IPS-11a (cell line): ENCODE measurements around the gene CYP26C1.
"Not testable (repeated sequence)": the region's sequence is repeated elsewhere in the genome, so short reads cannot be mapped to it uniquely, and the experiment has no call there.

Source experiments
- H3K4me3 ChIP-seq: one replicate; pipeline ENCODE4 v1.5.1; 2013; ENCODE audit warnings: low read depth, low read length, control low read depth

The CYP26C1 gene

GRCh38 chr10:93075369-93076221 is 15.0 kb downstream of the CYP26C1 start:
- H3K4me3 ChIP-seq = peak overlapping the region; percentile 69

GRCh38 chr10:93076871-93077270 is 16.3 kb downstream of the CYP26C1 start:
- no peak overlapping the region for H3K4me3 ChIP-seq

GRCh38 chr10:93077860-93078337 is 17.3 kb downstream of the CYP26C1 start:
- H3K4me3 ChIP-seq = no peak overlapping the region

- H3K4me3 ChIP-seq = no peak overlapping the region
These were observed 19.2 kb downstream of the CYP26C1 start for GRCh38 chr10:93079663-93080349.

- H3K4me3 ChIP-seq = no peak overlapping the region
These were observed 19.9 kb downstream of the CYP26C1 start for GRCh38 chr10:93080350-93081046.

GRCh38 chr10:93081318-93081717 is 20.7 kb downstream of the CYP26C1 start:
- no peak overlapping the region for H3K4me3 ChIP-seq

- H3K4me3 ChIP-seq = no peak overlapping the region
These were observed 21.2 kb downstream of the CYP26C1 start for GRCh38 chr10:93081834-93082233.

GRCh38 chr10:93083743-93084539 is 23.3 kb downstream of the CYP26C1 start:
- no peak overlapping the region for H3K4me3 ChIP-seq

- no peak overlapping the region for H3K4me3 ChIP-seq
These were observed 24.8 kb downstream of the CYP26C1 start for GRCh38 chr10:93085272-93085859.

- no peak overlapping the region for H3K4me3 ChIP-seq
These were observed 25.7 kb downstream of the CYP26C1 start for GRCh38 chr10:93086289-93086688.

GRCh38 chr10:93087846-93088245 is 27.2 kb downstream of the CYP26C1 start:
- H3K4me3 ChIP-seq = no peak overlapping the region

GRCh38 chr10:93088466-93088865 is 27.9 kb downstream of the CYP26C1 start:
- H3K4me3 ChIP-seq = no peak overlapping the region

- no peak overlapping the region for H3K4me3 ChIP-seq
These were observed 30.0 kb downstream of the CYP26C1 start for GRCh38 chr10:93090619-93091018.

GRCh38 chr10:93091960-93092359 is 31.4 kb downstream of the CYP26C1 start:
- no peak overlapping the region for H3K4me3 ChIP-seq

GRCh38 chr10:93095225-93095624 is 34.6 kb downstream of the CYP26C1 start:
- H3K4me3 ChIP-seq = no peak overlapping the region

GRCh38 chr10:93096901-93097300 is 36.3 kb downstream of the CYP26C1 start:
- no peak overlapping the region for H3K4me3 ChIP-seq

- H3K4me3 ChIP-seq = no peak overlapping the region
These were observed 36.8 kb downstream of the CYP26C1 start for GRCh38 chr10:93097386-93097785.

GRCh38 chr10:93098816-93099215 is 38.2 kb downstream of the CYP26C1 start:
- H3K4me3 ChIP-seq = no peak overlapping the region

- no peak overlapping the region for H3K4me3 ChIP-seq
These were observed 39.1 kb downstream of the CYP26C1 start for GRCh38 chr10:93099670-93100069.

GRCh38 chr10:93101148-93101547 is 40.5 kb downstream of the CYP26C1 start:
- H3K4me3 ChIP-seq = not testable (repeated sequence)
